K562 (cell line): ENCODE data around the gene CYTH4. TPM values are rescaled to one million over a fixed set of nuclear protein-coding genes. Genes with fewer than 3 reads are reported as not detected.
A peak's percentile ranks its signal among the peaks of the same experiment; 100 is the strongest.

Experiments used
- BMI1 ChIP-seq: fragments of 150-350 bp; IDR thresholded peaks from 2 replicates; pipeline ENCODE4 v1.6.1; 2014; ENCODE audit warnings: low read length
- CBX1 ChIP-seq: sonication (generic); IDR thresholded peaks from 2 replicates; pipeline ENCODE4 v1.6.1; 2016; ENCODE audit warnings: antibody characterized with exemption, low read depth, mild to moderate bottlenecking
- CBX5 ChIP-seq: IDR thresholded peaks from 2 replicates; pipeline ENCODE4 v1.6.1; 2014; ENCODE audit warnings: low read depth, borderline replicate concordance
- CHD2 ChIP-seq: IDR thresholded peaks from 2 replicates; pipeline ENCODE4 v1.6.1; 2011; ENCODE audit warnings: low read depth, low read length
- ELF4 ChIP-seq: fragments of 450-650 bp; formaldehyde crosslinking; IDR thresholded peaks from 2 replicates; pipeline ENCODE4 v1.4.0; 2022; ENCODE audit warnings: missing genetic modification characterization
- ESRRA ChIP-seq: fragments of 450-650 bp; IDR thresholded peaks from 2 replicates; pipeline ENCODE4 v1.6.1; 2014; ENCODE audit warnings: low read depth, mild to moderate bottlenecking, moderate library complexity, borderline replicate concordance
- FIP1L1 ChIP-seq: fragments of 200-400 bp; formaldehyde crosslinking; IDR thresholded peaks from 2 replicates; pipeline ENCODE4 v1.6.1; 2018; ENCODE audit warnings: mild to moderate bottlenecking, low read depth, low read length; ENCODE audit not compliant: poor library complexity, severe bottlenecking
- NBN ChIP-seq: fragments of 450-650 bp; IDR thresholded peaks from 2 replicates; pipeline ENCODE4 v1.6.1; 2016; ENCODE audit warnings: low read depth, mild to moderate bottlenecking
- POLR3G ChIP-seq: IDR thresholded peaks from 2 replicates; pipeline ENCODE4 v1.6.1; 2011; ENCODE audit not compliant: insufficient read length, insufficient replicate concordance; ENCODE audit errors: extremely low read depth
- PRDM10 ChIP-seq: fragments of 450-650 bp; IDR thresholded peaks from 2 replicates; pipeline ENCODE4 v1.6.1; 2018; ENCODE audit not compliant: partially characterized antibody
- RNF2 ChIP-seq: sonication (generic); IDR thresholded peaks from 2 replicates; pipeline ENCODE4 v1.6.1; 2016
- SLC30A9 ChIP-seq: fragments of 250-450 bp; sonication (Bioruptor Pico); IDR thresholded peaks from 2 replicates; pipeline ENCODE4 v1.8.0; 2022; ENCODE audit warnings: mild to moderate bottlenecking, moderate library complexity
- U2AF2 ChIP-seq: fragments of 200-400 bp; formaldehyde crosslinking; optimal IDR thresholded peaks from 2 replicates; pipeline ENCODE3; 2017; ENCODE audit warnings: low read depth, mild to moderate bottlenecking, low read length
- ZBED1 ChIP-seq: IDR thresholded peaks from 2 replicates; pipeline ENCODE4 v1.6.1; 2014
- ZNF436 ChIP-seq: fragments of 250-450, 450-650 bp; sonication (Bioruptor Pico); formaldehyde crosslinking; IDR thresholded peaks from 2 replicates; pipeline ENCODE4 v1.7.0; 2020; ENCODE audit warnings: mild to moderate bottlenecking
- polyA plus RNA-seq, 8 experiments: library from polyadenylated mRNA; depleted of rRNA in 4 of 8; stranded (reverse) in 5 of 8; unstranded in 3 of 8; fragments of >200 nt; fragmentation: Nextera tagmentation in 2 of 8; fragmentation: Illumina TruSeq in 1 of 8; extraction: Ambion mirVana in 2 of 8; extraction: Trizol in 1 of 8; gene quantifications; 2 replicates each; pipeline versions ENCODE4 v1.2.1 to v1.2.3, GENCODE V29; 2011 to 2014; ENCODE audit warnings: inconsistent platforms in 1 of 8, missing spikeins in 1 of 8
- total RNA-seq, 7 experiments: library from RNA; depleted of rRNA in 6 of 7; stranded (reverse); fragments of >200 nt in 6 of 7; fragmentation: Illumina TruSeq in 2 of 7; extraction: Trizol in 2 of 7; gene quantifications; 2 replicates each; pipeline versions ENCODE4 v1.2.1 to v1.2.3, GENCODE V29; 2011 to 2021; ENCODE audit warnings: low replicate concordance in 1 of 7
- TF ChIP-seq, protein P1 (sequence below), 2 experiments: fragments of 450-650 bp in 1 of 2; sonication (generic) in 1 of 2; formaldehyde crosslinking in 1 of 2; IDR thresholded peaks in 1 of 2; conservative IDR thresholded peaks in 1 of 2; 2 replicates each; pipeline versions ENCODE4 v1.6.1 to v1.8.1; 2016 to 2023; ENCODE audit warnings: mild to moderate bottlenecking in 2 of 2, moderate library complexity in 2 of 2, inconsistent platforms in 1 of 2, missing genetic modification reagents in 1 of 2
- TF ChIP-seq, protein P2 (sequence below): fragments of 250-450 bp; sonication (Bioruptor Pico); IDR thresholded peaks from 2 replicates; pipeline ENCODE4 v1.4.0; 2020

The CYTH4 gene
- total and polyA plus RNA-seq, 9 of the 15 experiments (the other 6 are each of a cell fraction or from before 2014, with no cell fraction given): 0.03 to 2.0 (median 0.61) TPM; not detected in 1

DNA sequence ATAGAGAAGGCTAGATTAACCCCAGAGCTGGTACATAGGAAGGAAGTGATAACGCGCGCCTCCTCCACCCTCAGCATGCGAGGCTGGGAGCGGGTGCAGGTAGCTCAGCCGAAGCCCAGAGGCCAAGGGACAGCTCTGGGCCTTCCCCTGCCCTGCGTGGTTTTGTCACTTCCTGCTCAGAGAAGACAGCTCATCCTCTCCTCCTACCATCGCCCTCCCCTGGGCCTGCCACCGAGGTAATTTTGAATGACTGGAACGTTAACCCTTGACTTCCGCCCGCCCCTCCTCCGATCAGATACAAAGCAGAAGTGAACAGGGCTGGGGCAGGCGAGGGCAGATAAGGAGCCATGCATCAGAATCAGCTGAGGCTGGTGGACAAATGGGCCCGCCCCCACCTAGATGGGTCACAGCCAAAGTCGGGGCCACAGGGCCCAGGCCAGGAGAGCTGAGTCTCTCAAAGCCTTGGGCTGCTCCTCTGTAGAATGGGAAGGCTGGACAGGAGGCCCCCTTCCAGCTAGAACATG lies 39.9 kb upstream of the CYTH4 start (continued):
- TF ChIP-seq PRDM10 (peak; percentile 39), ESRRA (peak; percentile 61; the same call in 1 of the 2 replicates), ZNF436 (no peak), POLR3G (no peak), BMI1 (no peak), U2AF2 (no peak), CBX5 (no peak), CHD2 (0 out of 2 replicates have a peak, but pooled peaks have one; percentile 17), RNF2 (peak; percentile 96), CBX1 (peak; percentile 80), SLC30A9 (CRISPR knock-in tag) (no peak), FIP1L1 (no peak), NBN (peak; percentile 93), ZBED1 (no peak), ELF4 (CRISPR knock-in tag) (0 out of 2 replicates have a peak, but pooled peaks have one; percentile 26)
- TF ChIP-seq, protein P1, sequence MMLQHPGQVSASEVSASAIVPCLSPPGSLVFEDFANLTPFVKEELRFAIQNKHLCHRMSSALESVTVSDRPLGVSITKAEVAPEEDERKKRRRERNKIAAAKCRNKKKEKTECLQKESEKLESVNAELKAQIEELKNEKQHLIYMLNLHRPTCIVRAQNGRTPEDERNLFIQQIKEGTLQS (IDR thresholded peaks at IDR 0.05): peak; percentile 71
- TF ChIP-seq, protein P1 (CRISPR knock-in tag; conservative IDR thresholded peaks at IDR 0.05): no peak
- TF ChIP-seq, protein P2, sequence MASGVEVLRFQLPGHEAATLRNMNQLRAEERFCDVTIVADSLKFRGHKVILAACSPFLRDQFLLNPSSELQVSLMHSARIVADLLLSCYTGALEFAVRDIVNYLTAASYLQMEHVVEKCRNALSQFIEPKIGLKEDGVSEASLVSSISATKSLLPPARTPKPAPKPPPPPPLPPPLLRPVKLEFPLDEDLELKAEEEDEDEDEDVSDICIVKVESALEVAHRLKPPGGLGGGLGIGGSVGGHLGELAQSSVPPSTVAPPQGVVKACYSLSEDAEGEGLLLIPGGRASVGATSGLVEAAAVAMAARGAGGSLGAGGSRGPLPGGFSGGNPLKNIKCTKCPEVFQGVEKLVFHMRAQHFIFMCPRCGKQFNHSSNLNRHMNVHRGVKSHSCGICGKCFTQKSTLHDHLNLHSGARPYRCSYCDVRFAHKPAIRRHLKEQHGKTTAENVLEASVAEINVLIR (CRISPR knock-in tag): peak; percentile 44; the same call in 1 of the 2 replicates
